Omental fat pad (tissue), 4 donors: ENCODE measurements around the gene TTN. TPM values are rescaled to one million over a fixed set of nuclear protein-coding genes. Genes with fewer than 3 reads are reported as not detected.
"Not testable (repeated sequence)": the region's sequence is repeated elsewhere in the genome, so short reads cannot be mapped to it uniquely, and the experiment has no call there.

Source experiments
- ATAC-seq: fragments of 150-250 bp; one replicate; pipeline ENCODE4 v1.9.1; 2016; ENCODE audit warnings: mild to moderate bottlenecking, moderate library complexity; ENCODE audit not compliant: low FRiP score
- DNase-seq: peaks from one replicate; pipeline ENCODE4 v3.0.0-alpha.2; 2019; ENCODE audit warnings: low spot score
- total RNA-seq, 4 donors: library from RNA; depleted of rRNA; stranded (reverse); fragments of >200 nt; gene quantifications; one replicate each; pipeline ENCODE4 v1.1.0, GENCODE V29; 2016
- TF ChIP-seq, protein P1 (sequence below), 3 donors: fragments of 450-650 bp; IDR thresholded peaks; one replicate each; pipeline ENCODE4 v1.5.1; 2016 to 2017; ENCODE audit warnings: antibody characterized with exemption in 3 of 3, mild to moderate bottlenecking in 3 of 3, moderate library complexity in 2 of 3

Gene TTN
- total RNA-seq, 4 donors from 2014 or later, result 13.2 to 37.7 (median 22.7) TPM

DNA sequence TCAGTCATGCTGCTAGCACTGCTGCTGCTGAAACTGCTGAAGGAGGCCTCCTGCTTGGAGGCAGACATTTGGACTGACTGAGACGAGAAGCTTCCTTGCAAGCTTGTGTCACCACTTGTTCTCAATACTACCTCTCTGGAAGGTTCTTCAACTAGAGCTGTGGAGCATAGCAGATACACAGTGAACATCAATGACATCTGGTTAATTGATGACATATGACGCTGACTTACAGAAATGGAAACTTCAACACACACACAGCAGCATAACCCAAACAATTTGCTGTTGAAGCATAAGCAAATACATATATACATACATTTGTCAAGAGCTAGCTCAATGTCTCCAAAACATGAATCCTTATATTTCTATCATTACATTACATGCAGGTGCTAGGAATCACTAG lies 279.6 kb downstream of the TTN start:
- TF ChIP-seq, protein P1, sequence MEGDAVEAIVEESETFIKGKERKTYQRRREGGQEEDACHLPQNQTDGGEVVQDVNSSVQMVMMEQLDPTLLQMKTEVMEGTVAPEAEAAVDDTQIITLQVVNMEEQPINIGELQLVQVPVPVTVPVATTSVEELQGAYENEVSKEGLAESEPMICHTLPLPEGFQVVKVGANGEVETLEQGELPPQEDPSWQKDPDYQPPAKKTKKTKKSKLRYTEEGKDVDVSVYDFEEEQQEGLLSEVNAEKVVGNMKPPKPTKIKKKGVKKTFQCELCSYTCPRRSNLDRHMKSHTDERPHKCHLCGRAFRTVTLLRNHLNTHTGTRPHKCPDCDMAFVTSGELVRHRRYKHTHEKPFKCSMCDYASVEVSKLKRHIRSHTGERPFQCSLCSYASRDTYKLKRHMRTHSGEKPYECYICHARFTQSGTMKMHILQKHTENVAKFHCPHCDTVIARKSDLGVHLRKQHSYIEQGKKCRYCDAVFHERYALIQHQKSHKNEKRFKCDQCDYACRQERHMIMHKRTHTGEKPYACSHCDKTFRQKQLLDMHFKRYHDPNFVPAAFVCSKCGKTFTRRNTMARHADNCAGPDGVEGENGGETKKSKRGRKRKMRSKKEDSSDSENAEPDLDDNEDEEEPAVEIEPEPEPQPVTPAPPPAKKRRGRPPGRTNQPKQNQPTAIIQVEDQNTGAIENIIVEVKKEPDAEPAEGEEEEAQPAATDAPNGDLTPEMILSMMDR (IDR thresholded peaks at IDR 0.05), result no peak
- no peak for ATAC-seq
- no peak for DNase-seq

DNA sequence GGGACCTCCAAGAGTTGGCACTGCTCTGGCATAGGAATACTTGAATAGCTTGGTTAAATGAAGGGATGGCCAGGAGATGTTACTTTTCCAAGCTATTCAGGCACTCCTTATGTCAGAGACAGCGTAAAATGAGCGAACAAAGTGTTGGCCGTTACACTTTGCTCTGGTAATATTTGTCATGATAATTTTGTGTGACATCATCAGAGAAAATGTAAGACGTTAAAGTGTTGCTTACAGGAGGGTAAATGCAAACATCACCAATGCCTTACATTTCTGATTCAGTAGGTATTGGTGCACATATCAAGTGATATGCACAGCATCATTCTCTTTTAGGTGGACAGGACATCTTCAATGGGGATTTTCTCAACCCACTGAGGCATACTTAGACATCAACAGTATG lies 281.0 kb downstream of the TTN start:
- ATAC-seq, result no peak
- DNase-seq, result no peak
- TF ChIP-seq, protein P1 (IDR thresholded peaks at IDR 0.05), result no peak

DNA sequence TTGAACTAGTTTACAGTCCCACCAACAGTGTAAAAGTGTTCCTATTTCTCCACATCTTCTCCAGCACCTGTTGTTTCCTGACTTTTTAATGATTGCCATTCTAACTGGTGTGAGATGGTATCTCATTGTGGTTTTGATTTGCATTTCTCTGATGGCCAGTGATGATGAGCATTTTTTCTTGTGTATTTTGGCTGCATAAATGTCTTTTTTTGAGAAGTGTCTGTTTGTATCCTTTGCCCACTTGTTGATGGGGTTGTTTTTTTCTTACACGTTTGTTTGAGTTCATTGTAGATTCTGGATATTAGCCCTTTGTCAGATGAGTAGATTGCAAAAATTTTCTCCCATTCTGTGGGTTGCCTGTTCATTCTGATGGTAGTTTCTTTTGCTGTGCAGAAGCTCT lies 281.8 kb downstream of the TTN start:
- not testable (repeated sequence) for ATAC-seq, DNase-seq

DNA sequence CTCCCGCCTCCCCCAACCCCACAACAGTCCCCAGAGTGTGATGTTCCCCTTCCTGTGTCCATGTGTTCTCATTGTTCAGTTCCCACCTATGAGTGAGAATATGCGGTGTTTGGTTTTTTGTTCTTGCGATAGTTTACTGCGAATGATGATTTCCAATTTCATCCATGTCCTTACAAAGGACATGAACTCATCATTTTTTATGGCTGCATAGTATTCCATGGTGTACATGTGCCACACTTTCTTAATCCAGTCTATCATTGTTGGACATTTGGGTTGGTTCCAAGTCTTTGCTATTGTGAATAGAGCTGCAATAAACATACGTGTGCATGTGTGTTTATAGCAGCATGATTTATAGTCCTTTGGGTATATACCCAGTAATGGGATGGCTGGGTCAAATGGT lies 282.2 kb downstream of the TTN start:
- not testable (repeated sequence) for ATAC-seq, DNase-seq

DNA sequence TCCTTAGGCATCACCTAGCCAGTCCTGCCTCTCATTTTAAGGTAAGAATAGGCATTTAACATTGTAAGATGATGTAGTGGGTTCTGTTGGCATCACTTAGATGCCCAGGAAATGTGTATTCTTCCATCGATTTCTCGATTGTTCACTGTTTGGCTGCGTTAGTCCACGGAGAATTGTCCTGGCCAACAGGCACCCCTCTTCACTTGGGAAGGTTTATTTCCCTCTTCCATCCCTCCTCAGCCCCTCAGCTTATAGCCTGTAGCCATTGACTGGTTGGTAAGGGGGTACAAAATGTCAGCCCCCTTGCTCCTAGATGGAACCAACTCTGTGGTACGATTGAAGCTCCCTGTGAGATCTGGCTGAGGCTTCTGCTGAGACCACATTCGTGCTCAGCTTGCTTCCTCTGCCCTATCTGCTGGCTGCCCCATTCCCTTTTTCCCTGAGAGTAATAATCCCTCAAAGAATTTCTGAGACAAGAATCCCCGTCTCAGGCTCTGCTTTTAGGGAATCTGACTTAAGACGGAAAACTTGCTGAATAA lies 283.6 kb downstream of the TTN start:
- TF ChIP-seq, protein P1 (IDR thresholded peaks at IDR 0.05), result no peak
- DNase-seq, result no peak
- no peak for ATAC-seq

DNA sequence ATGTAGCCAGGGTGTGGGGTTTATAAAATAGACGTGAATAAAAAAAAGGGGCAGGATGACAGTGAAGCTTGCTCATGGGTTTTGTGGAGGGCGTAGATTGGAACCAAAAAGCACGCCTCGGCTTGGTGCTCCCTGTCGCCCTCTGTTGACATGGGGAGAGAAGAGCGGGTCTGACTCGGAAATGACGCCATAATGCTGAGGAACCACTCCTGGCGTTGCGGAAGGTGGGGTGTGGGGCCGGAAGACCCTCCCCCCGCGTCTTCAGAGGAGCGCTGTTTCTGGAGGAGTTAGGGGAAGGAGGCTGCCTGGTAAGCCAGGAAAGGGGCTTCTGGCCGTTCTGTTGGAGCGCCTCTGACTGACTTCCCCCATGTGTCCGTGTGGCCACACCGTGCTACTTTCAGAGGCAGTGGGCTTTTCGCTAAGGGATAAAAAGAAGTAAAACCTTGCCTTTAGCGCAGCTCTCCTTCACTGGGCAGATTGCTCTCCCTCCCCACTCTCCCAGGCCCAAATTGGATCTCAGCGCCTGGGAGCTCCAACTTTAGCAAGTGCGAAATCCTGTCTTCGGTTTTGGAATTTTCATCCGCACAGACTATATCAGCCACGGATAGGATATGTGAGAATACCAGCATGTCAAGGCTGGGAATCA lies 284.1 kb downstream of the TTN start:
- ATAC-seq (peak; percentile 98), DNase-seq (peak; percentile 43)
- TF ChIP-seq, protein P1 (IDR thresholded peaks at IDR 0.05), result peak in 1 of 3 donors; percentile 12

DNA sequence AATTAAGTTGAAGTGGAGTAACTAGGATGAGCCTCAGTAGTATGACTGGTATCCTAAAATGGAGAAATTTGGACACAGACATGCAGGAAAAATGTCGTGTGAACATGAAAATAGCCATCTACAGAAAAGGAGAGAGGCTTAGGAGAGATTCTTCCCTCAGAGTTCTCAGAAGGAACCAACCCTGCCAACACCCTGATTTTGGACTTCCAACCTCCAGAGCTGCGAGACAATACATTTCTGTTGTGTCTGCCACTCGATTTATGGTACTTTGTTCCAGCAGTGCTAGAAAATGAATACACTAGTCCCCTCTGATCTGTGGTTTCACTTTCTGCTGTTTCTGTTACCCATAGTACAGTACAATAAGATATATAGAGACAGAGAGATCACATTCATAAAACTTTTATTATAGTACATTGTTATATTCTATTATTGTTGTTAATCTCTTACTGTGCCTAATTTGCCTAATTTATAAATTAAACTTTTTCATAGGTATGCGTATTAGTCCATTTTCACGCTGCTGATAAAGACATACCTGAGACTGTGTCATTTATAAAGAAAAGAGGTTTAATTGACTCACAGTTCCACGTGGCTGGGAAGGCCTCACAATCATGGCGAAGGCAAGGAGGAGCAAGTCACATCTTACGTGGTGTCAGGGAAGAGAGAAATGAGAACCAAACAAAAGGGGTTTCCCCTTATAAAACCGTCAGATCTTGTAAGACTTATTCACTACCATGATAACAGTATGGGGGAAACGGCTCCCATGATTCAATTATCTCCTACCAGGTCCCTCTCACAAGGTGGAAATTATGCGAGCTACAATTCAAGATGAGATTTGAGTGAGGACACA lies 285.7 kb downstream of the TTN start:
- DNase-seq, result no peak
- TF ChIP-seq, protein P1 (IDR thresholded peaks at IDR 0.05), result no peak
- ATAC-seq, result no peak

DNA sequence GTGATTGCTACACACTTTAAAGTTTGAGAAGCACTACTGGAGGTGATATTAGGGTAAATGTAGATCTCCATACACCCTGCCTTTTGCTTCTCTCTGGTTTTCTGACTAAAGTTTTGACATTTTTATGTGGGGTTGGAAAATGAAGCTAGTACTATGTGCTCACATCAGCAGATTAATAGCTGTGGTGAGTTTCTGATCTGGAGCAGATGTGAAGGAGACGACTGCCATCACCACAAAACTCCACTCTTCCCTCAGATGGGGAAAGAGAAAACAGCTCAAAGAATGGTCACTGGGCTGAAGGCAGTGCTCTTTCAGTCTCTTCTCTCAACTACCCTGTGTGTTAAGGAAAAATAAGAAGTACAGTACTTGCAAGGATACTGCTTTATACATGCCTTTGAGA lies 289.7 kb downstream of the TTN start:
- DNase-seq, result no peak
- ATAC-seq, result no peak
- TF ChIP-seq, protein P1 (IDR thresholded peaks at IDR 0.05), result no peak
